ENCODE measurements around the gene PSMG4.

The PSMG4 gene

DNA sequence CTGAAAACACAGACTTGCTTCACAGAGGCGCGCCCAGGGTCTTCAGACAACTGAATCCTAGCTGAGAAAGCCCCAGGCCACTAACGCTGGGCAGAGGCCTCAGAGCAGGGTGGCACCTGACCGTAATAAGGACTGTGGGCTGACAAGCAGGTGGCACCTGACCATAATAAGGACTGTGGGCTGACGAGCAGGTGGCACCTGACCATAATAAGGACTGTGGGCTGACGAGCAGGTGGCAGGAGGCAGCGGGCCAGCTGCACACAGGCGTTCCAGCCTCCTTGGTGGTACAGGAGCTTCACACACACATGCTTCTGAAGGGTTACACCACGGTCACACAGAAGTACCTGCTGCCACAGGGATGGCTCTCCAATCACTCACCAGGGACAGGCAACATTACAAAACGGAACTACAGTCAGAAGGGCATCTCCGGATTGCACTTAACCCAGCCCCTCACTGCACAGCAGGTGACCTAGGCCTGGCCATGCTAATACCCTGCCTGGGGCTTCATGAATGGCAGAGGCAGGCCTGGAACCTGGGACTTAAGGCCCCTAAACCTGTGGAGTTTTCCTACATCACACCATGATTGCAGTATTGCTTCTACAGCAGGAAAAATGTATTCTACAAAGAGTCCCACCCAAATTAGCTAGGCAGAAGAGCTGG lies 50.8 kb downstream of the PSMG4 start:
- DNase-seq (ENCODE audit: low spot score), result no peak

GRCh38 chr6:3310051-3310448 lies 51.3 kb downstream of the PSMG4 start:
- no peak for DNase-seq (ENCODE audit: low spot score)

DNA sequence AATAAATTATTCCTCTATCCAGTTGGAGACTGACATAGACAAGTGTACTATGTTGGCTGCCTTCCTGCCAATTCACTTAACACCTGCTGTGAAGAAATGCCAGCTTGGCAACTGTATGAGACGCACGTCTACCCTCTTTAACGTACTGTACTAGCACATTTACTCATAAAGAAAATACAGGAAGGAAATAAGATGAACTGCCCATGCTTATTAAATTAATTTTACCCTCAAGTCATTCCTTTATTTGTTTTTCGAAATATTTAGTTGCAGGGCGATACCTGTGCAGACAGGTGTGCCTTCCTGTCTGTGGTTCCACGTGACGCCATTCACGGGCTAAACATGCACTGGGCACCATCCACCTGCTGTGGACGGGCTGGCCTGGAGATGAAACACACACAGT lies 52.0 kb downstream of the PSMG4 start:
- no peak for DNase-seq (ENCODE audit: low spot score)

- DNase-seq (ENCODE audit: low spot score), result no peak
Observed at GRCh38 chr6:3311826-3312225, 53.1 kb downstream of the PSMG4 start.

GRCh38 chr6:3312604-3313231 lies 54.0 kb downstream of the PSMG4 start:
- DNase-seq (ENCODE audit: low spot score), result no peak

- no peak for DNase-seq (ENCODE audit: low spot score)
Observed at GRCh38 chr6:3314176-3314575, 55.4 kb downstream of the PSMG4 start.

DNA sequence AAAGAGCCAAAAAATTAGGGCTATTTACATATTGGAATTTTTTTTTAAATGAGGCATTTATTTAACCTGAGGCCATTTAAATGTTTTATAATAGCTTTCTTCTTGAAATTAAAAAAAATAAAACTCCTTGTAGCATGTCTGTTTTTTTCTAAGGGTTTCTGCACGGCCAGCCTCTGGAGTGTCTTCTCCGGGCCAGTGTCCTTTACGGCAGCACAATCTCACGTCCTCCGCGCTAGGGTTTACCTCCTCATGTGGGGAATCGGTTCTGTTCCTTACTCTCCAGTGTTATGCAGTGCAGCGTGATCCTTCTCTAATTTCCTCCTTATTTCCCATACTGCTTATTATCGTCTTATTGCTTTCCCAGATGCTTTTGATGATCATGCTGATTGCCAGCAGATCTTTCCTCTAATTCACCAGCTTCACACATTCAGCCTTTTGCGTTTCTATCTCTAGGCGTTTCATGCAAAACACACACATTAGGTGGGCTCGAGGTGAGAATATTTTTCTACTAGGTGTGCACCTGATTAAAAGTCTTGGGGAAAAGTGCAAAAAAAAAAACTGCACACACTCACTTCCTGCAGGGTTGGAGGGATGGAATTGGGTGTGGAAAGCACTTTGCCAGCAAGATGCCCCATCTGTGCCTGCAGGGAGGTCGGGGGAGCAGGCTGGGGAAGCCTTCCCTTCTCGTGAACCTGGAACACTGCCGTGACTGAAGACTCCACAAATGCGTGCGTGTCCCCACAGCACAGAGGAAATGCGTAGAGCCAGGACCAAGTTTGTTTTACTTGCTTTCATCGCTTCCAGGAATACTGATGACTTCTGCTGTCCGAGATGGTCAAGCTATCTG lies 56.1 kb downstream of the PSMG4 start:
- no peak for DNase-seq (ENCODE audit: low spot score)

DNA sequence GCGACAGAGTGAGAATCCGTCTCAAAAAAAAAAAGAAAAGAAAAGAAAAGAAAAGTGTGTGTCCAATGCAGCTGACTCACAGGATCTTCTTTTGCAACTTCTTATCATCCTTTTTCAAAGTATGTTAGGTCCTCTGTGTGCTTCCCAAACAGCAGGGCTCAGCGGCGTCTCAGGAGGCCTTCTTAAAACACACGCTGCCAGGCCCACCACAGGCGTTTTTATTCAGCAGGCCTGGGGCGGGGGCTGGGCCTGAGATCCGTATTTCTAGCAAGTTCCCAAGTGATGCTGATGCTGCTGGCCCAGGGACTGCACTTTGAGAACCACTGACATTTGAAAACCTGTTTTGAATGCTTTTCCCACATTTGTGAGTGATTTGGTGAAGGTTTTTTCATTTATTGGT lies 57.1 kb downstream of the PSMG4 start:
- DNase-seq (ENCODE audit: low spot score), result no peak

GRCh38 chr6:3316331-3316730 lies 57.6 kb downstream of the PSMG4 start:
- DNase-seq (ENCODE audit: low spot score), result no peak

GRCh38 chr6:3316818-3317217 lies 58.1 kb downstream of the PSMG4 start:
- no peak for DNase-seq (ENCODE audit: low spot score)
